CD4-positive, alpha-beta memory T cell (primary cell): ENCODE data around the gene SNX27. TPM values are rescaled to one million over a fixed set of nuclear protein-coding genes. Genes with fewer than 3 reads are reported as not detected.
"Not testable (repeated sequence)": the region's sequence is repeated elsewhere in the genome, so short reads cannot be mapped to it uniquely, and the experiment has no call there.

Experiments
- CTCF ChIA-PET: fragments of 350-600 bp; sonication (Branson Sonifier 250); formaldehyde crosslinking; loops from one replicate; lab custom pipeline; 2021; ENCODE audit warnings: inconsistent platforms; ENCODE audit not compliant: partially characterized antibody; lab: Charles Lee
- POLR2A ChIA-PET: fragments of 350-600 bp; sonication (Branson Sonifier 250); formaldehyde crosslinking; loops from one replicate; lab custom pipeline; 2021; ENCODE audit not compliant: partially characterized antibody; lab: Charles Lee
- DNase-seq, 5 donors: peaks; one replicate each; pipeline versions ENCODE4 v3.0.0 to v3.0.0-alpha.2; 2020 to 2022; ENCODE audit warnings: mixed read lengths in 1 of 5
- H3K27ac ChIP-seq: one replicate; pipeline ENCODE4 v1.7.0; 2013; ENCODE audit warnings: low read depth, low read length
- H3K27me3 ChIP-seq: 2 replicates; pipeline ENCODE4 v1.7.0; 2013; ENCODE audit warnings: mild to moderate bottlenecking, low read length, moderate library complexity; ENCODE audit not compliant: insufficient read depth
- H3K36me3 ChIP-seq: 2 replicates; pipeline ENCODE4 v1.7.0; 2013; ENCODE audit warnings: mild to moderate bottlenecking, low read length, moderate library complexity; ENCODE audit not compliant: insufficient read depth
- H3K4me1 ChIP-seq: 2 replicates; pipeline ENCODE4 v1.7.0; 2013; ENCODE audit warnings: mild to moderate bottlenecking, low read length, moderate library complexity; ENCODE audit not compliant: insufficient read depth
- H3K4me3 ChIP-seq, 2 donors: one replicate each; pipeline ENCODE4 v1.7.0; 2013; ENCODE audit warnings: low read length in 2 of 2, mild to moderate bottlenecking in 1 of 2
- H3K9me3 ChIP-seq, 2 donors: one replicate each; pipeline ENCODE4 v1.7.0; 2013; ENCODE audit warnings: low read length in 2 of 2, control low read depth in 1 of 2; ENCODE audit not compliant: control insufficient read depth in 1 of 2
- H3K27ac Mint-ChIP-seq, 7 donors: one replicate each; pipeline ENCODE4 v1.8.0; 2020 to 2021; ENCODE audit warnings: mixed read lengths in 7 of 7, mild to moderate bottlenecking in 6 of 7, inconsistent platforms in 3 of 7, moderate library complexity in 3 of 7
- H3K27me3 Mint-ChIP-seq, 2 donors: one replicate each; pipeline ENCODE4 v1.8.0; 2020 to 2021; ENCODE audit warnings: mixed read lengths in 2 of 2
- H3K36me3 Mint-ChIP-seq, 2 donors: one replicate each; pipeline ENCODE4 v1.8.0; 2020 to 2021; ENCODE audit warnings: mixed read lengths in 2 of 2, inconsistent platforms in 1 of 2, mild to moderate bottlenecking in 1 of 2
- H3K4me1 Mint-ChIP-seq, 4 donors: one replicate each; pipeline ENCODE4 v1.8.0; 2020 to 2021; ENCODE audit warnings: mixed read lengths in 4 of 4, mild to moderate bottlenecking in 1 of 4
- H3K4me3 Mint-ChIP-seq, 8 donors: one replicate each; pipeline ENCODE4 v1.8.0; 2020 to 2021; ENCODE audit warnings: mixed read lengths in 8 of 8, mild to moderate bottlenecking in 7 of 8, moderate library complexity in 6 of 8, inconsistent platforms in 3 of 8
- H3K9me3 Mint-ChIP-seq, 8 donors: one replicate each; pipeline ENCODE4 v1.8.0; 2020 to 2021; ENCODE audit warnings: mixed read lengths in 8 of 8, mild to moderate bottlenecking in 5 of 8, inconsistent platforms in 3 of 8, moderate library complexity in 1 of 8
- intact Hi-C: fragments of 100-400 bp; cut with micrococcal nuclease; formaldehyde crosslinking; loops from one replicate; pipeline ENCODE4 v1.15.1; 2023
- polyA plus RNA-seq, 2 donors: library from polyadenylated mRNA; unstranded; fragments of 300-500 nt; fragmentation: Illumina TruSeq; gene quantifications; one replicate each; pipeline ENCODE4 v1.2.3, GENCODE V29; 2021
- total RNA-seq, 2 experiments: library from RNA; stranded (reverse); gene quantifications; one replicate each; pipeline ENCODE4 v1.2.3, GENCODE V29; 2021

The SNX27 gene
- total and polyA plus RNA-seq, 4 experiments from 2014 or later: 7.5 to 44.3 (median 27.1) TPM

GRCh38 chr1:151618470-151618869 is 6.6 kb downstream of the SNX27 start:
- Histone ChIP-seq H3K4me1 (peaks cover 18% of the 10 kb centered on the region), H3K27me3 (no peaks in the 10 kb centered on the region), H3K36me3 (peaks cover 6% of the 10 kb centered on the region), H3K27ac (no peak overlapping the region), H3K4me3 (no peak overlapping the region), H3K9me3 (no peaks in the 10 kb centered on the region)
- H3K9me3 Mint-ChIP-seq: no peaks in the 10 kb centered on the region
- ChIA-PET CTCF (interaction anchor here (1.2 kb wide), 1 partner anchor 218 kb away, joined by 7 read pairs; no protein-coding TSS in a partner anchor), POLR2A (no interaction called here)
- no peaks in the 10 kb centered on the region for H3K27me3 Mint-ChIP-seq
- DNase-seq: no peak
- intact Hi-C loops: no loop called here
- H3K4me3 Mint-ChIP-seq: no peak overlapping the region
- peak overlapping the region in 1 of 7 donors; percentile 3 for H3K27ac Mint-ChIP-seq
- peaks cover 4 to 8% of the 10 kb centered on the region in 2 donors for H3K36me3 Mint-ChIP-seq
- peaks cover 31 to 60% (median 49%) of the 10 kb centered on the region in 4 donors for H3K4me1 Mint-ChIP-seq

GRCh38 chr1:151618996-151619395 is 7.1 kb downstream of the SNX27 start:
- H3K9me3 Mint-ChIP-seq, H3K9me3 ChIP-seq, H3K27me3 Mint-ChIP-seq, H3K36me3 ChIP-seq, H3K4me3 ChIP-seq, H3K27me3 ChIP-seq, DNase-seq, H3K27ac ChIP-seq, intact Hi-C loops, H3K36me3 Mint-ChIP-seq, POLR2A ChIA-PET, H3K4me3 Mint-ChIP-seq, H3K27ac Mint-ChIP-seq: not testable (repeated sequence)
- CTCF ChIA-PET: interaction anchor here (1.2 kb wide), 1 partner anchor 217 kb away, joined by 7 read pairs; no protein-coding TSS in a partner anchor
- H3K4me1 ChIP-seq: peaks cover 13% of the 10 kb centered on the region
- H3K4me1 Mint-ChIP-seq: peaks cover 26 to 55% (median 43%) of the 10 kb centered on the region in 4 donors

- POLR2A ChIA-PET: no interaction called here
- H3K36me3 Mint-ChIP-seq: peaks cover 4 to 10% of the 10 kb centered on the region in 2 donors
- Histone ChIP-seq H3K9me3 (no peaks in the 10 kb centered on the region), H3K4me1 (peaks cover 8% of the 10 kb centered on the region), H3K27ac (no peak overlapping the region), H3K4me3 (no peak overlapping the region), H3K27me3 (no peaks in the 10 kb centered on the region), H3K36me3 (peaks cover 6% of the 10 kb centered on the region)
- intact Hi-C loops: no loop called here
- DNase-seq: no peak
- H3K4me1 Mint-ChIP-seq: peaks cover 25 to 51% (median 42%) of the 10 kb centered on the region in 4 donors
- H3K27ac Mint-ChIP-seq: peak overlapping the region in 5 of 7 donors; percentile 14 to 90 (median 38)
- no peaks in the 10 kb centered on the region for H3K9me3 Mint-ChIP-seq
- no peaks in the 10 kb centered on the region for H3K27me3 Mint-ChIP-seq
- peak overlapping the region in 1 of 8 donors; percentile 39 for H3K4me3 Mint-ChIP-seq
- CTCF ChIA-PET: interaction anchor here (1.1 to 1.2 kb wide), 2 partner anchors 115 to 217 kb away, joined by 3 to 7 read pairs; no protein-coding TSS in a partner anchor
Measured at GRCh38 chr1:151619489-151620093, 7.7 kb downstream of the SNX27 start.

- peak overlapping the region in 4 of 7 donors; percentile 19 to 90 (median 69) for H3K27ac Mint-ChIP-seq
- Histone ChIP-seq H3K4me3 (no peak overlapping the region), H3K9me3 (no peaks in the 10 kb centered on the region), H3K27ac (no peak overlapping the region), H3K4me1 (peaks cover 3% of the 10 kb centered on the region), H3K27me3 (no peaks in the 10 kb centered on the region), H3K36me3 (peaks cover 3% of the 10 kb centered on the region)
- H3K27me3 Mint-ChIP-seq: no peaks in the 10 kb centered on the region
- no peak overlapping the region for H3K4me3 Mint-ChIP-seq
- ChIA-PET POLR2A (interaction anchor here (1.0 to 1.3 kb wide), 2 partner anchors 8 to 217 kb away, joined by 3 read pairs; no protein-coding TSS in a partner anchor), CTCF (interaction anchor here (1.1 to 1.8 kb wide), 2 partner anchors 17 to 114 kb away, joined by 3 to 4 read pairs; no protein-coding TSS in a partner anchor)
- H3K4me1 Mint-ChIP-seq: peaks cover 22 to 46% (median 38%) of the 10 kb centered on the region in 4 donors
- no peak for DNase-seq
- peaks cover 2 to 12% of the 10 kb centered on the region in 2 donors for H3K36me3 Mint-ChIP-seq
- H3K9me3 Mint-ChIP-seq: no peaks in the 10 kb centered on the region
- intact Hi-C loops: no loop called here
Measured at GRCh38 chr1:151620286-151620685, 8.4 kb downstream of the SNX27 start.

GRCh38 chr1:151621351-151621750 is 9.5 kb downstream of the SNX27 start:
- H3K4me3 ChIP-seq: no peak overlapping the region
- H3K27me3 Mint-ChIP-seq: no peaks in the 10 kb centered on the region
- H3K36me3 ChIP-seq: no peaks in the 10 kb centered on the region
- H3K4me1 Mint-ChIP-seq: peaks cover 16 to 36% (median 30%) of the 10 kb centered on the region in 4 donors
- ChIA-PET POLR2A (interaction anchor here (1.3 kb wide), 1 partner anchor 9 kb away, joined by 3 read pairs; no protein-coding TSS in a partner anchor), CTCF (interaction anchor here (1.8 kb wide), 1 partner anchor 18 kb away, joined by 4 read pairs; no protein-coding TSS in a partner anchor)
- no peaks in the 10 kb centered on the region for H3K9me3 Mint-ChIP-seq
- peak overlapping the region in 5 of 7 donors; percentile 32 to 70 (median 60) for H3K27ac Mint-ChIP-seq
- H3K9me3 ChIP-seq: no peaks in the 10 kb centered on the region
- H3K4me3 Mint-ChIP-seq: peak overlapping the region in 3 of 8 donors; percentile 10 to 28 (median 26)
- intact Hi-C loops: no loop called here
- no peaks in the 10 kb centered on the region for H3K4me1 ChIP-seq
- H3K27ac ChIP-seq: no peak overlapping the region
- no peaks in the 10 kb centered on the region for H3K27me3 ChIP-seq
- no peak for DNase-seq
- peaks cover 0 to 9% of the 10 kb centered on the region in 2 donors for H3K36me3 Mint-ChIP-seq

- POLR2A ChIA-PET: no interaction called here
- intact Hi-C loops: no loop called here
- Histone ChIP-seq H3K4me3 (no peak overlapping the region), H3K27me3 (no peaks in the 10 kb centered on the region), H3K9me3 (no peaks in the 10 kb centered on the region), H3K4me1 (no peaks in the 10 kb centered on the region), H3K36me3 (no peaks in the 10 kb centered on the region), H3K27ac (no peak overlapping the region)
- H3K4me3 Mint-ChIP-seq: no peak overlapping the region
- H3K27me3 Mint-ChIP-seq: no peaks in the 10 kb centered on the region
- DNase-seq: no peak
- H3K4me1 Mint-ChIP-seq: peaks cover 11 to 35% (median 18%) of the 10 kb centered on the region in 4 donors
- no peak overlapping the region for H3K27ac Mint-ChIP-seq
- CTCF ChIA-PET: no interaction called here
- no peaks in the 10 kb centered on the region for H3K9me3 Mint-ChIP-seq
- H3K36me3 Mint-ChIP-seq: peaks cover 12 to 19% of the 10 kb centered on the region in 2 donors
Measured at GRCh38 chr1:151624783-151625182, 12.9 kb downstream of the SNX27 start.

- intact Hi-C loops: no loop called here
- Histone ChIP-seq H3K4me1 (no peaks in the 10 kb centered on the region), H3K36me3 (no peaks in the 10 kb centered on the region), H3K9me3 (no peaks in the 10 kb centered on the region), H3K4me3 (no peak overlapping the region), H3K27ac (no peak overlapping the region), H3K27me3 (no peaks in the 10 kb centered on the region)
- ChIA-PET POLR2A (interaction anchor here (0.7 kb wide), 1 partner anchor 164 kb away, joined by 3 read pairs; no protein-coding TSS in a partner anchor), CTCF (no interaction called here)
- DNase-seq: no peak
- Mint-ChIP-seq H3K4me3 (no peak overlapping the region), H3K4me1 (peaks cover 4 to 18% (median 7%) of the 10 kb centered on the region in 4 donors), H3K9me3 (no peaks in the 10 kb centered on the region), H3K27me3 (no peaks in the 10 kb centered on the region), H3K36me3 (peaks cover 12 to 16% of the 10 kb centered on the region in 2 donors), H3K27ac (peak overlapping the region in 1 of 7 donors; percentile 30)
Measured at GRCh38 chr1:151626740-151627334, 15.0 kb downstream of the SNX27 start.
